Measurements from ENCODE around the gene PLEKHA7. TPM values are rescaled to one million over a fixed set of nuclear protein-coding genes. Genes with fewer than 3 reads are reported as not detected.

Gene PLEKHA7
- total RNA-seq, 1 experiment from 2014 or later = 57.6 TPM

DNA sequence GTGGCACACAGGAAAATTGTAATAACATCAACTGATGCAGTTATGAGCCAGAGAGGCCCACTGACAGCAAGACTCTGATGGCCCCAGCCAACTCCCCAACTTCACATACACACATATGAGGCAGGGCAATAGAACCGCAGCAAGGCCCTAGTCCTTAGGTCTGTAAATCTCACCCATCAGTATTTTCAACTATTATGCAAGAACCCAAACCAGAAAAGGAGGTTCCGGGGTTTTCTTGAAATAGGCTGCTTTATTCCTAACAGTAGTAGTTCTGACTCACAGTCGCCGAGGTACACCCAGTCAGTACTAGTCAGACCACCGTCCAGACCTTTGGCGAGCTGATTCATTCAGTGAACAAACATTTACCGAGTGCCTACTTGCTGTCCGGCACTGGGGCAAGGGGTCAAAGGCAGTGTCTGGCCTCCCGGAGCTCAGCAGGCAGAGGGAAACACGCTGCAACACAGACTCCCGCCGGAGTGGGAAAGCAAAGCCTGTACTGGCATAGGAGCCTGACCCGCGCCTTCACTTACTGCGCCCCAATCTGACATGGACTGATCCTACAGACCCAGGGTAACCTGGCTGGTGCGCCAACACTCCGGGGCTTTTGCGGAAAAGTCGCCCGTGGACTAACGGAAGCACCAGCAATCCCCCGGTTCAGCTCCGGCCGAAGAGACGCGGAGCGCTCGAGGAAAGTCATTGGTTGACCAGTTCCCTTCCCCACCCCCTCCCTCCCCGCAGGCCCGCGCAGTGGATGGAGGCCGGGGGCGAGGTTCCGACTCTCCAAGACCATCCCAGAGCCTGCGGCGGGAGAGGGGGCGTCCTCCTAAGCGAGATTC, 1.3 kb downstream of the PLEKHA7 start:
- peaks cover 16% of the 10 kb centered on the region for H3K4me1 ChIP-seq
- ChIA-PET POLR2A (no interaction called here), CTCF (interaction anchor here (1.0 kb wide), 1 partner anchor 67 kb away, joined by 4 read pairs; no protein-coding TSS in a partner anchor)
- H3K27me3 Mint-ChIP-seq (ENCODE audit: insufficient read depth, unreplicated experiment) = no peaks in the 10 kb centered on the region
- peak; percentile 45 to 69 for DNase-seq
- H3K4me3 ChIP-seq (ENCODE audit: low read depth, low read length) = peak overlapping the region; percentile 56
- no peak overlapping the region for H3K27ac Mint-ChIP-seq (ENCODE audit: unreplicated experiment)
- H3K36me3 ChIP-seq (ENCODE audit: control insufficient read depth, insufficient read depth, low read length) = no peaks in the 10 kb centered on the region
- H3K9me3 Mint-ChIP-seq (ENCODE audit: unreplicated experiment) = no peaks in the 10 kb centered on the region
- H3K36me3 Mint-ChIP-seq (ENCODE audit: insufficient read depth, unreplicated experiment) = peaks cover 10% of the 10 kb centered on the region
- TF ChIP-seq CTCF (IDR thresholded peaks at IDR 0.05; ENCODE audit: insufficient read depth in 1 of 2, low read depth in 1 of 2, low read length in 1 of 2, severe bottlenecking in 1 of 2, unreplicated experiment in 1 of 2) = no peak
- intact Hi-C loops (cut with micrococcal nuclease; ENCODE audit: unreplicated experiment) = loop anchor here (1.0 kb wide), 1 partner anchor 50 kb away; no protein-coding TSS in a partner anchor
- TSS peak; percentile 23 for BruUV-seq (replicated peaks)
- H3K4me3 Mint-ChIP-seq (ENCODE audit: unreplicated experiment) = no peak overlapping the region
- H3K27me3 ChIP-seq (replicated peaks; ENCODE audit: control insufficient read depth, insufficient read depth, low read length) = no peaks in the 10 kb centered on the region
- no peaks in the 10 kb centered on the region for H3K9me3 ChIP-seq
- H3K4me1 Mint-ChIP-seq (ENCODE audit: low read depth, unreplicated experiment) = peaks cover 8% of the 10 kb centered on the region

- BruUV-seq (replicated peaks) = no TSS peak
- POLR2A ChIA-PET = no interaction called here
- no peak for TF ChIP-seq CTCF (IDR thresholded peaks at IDR 0.05; ENCODE audit: insufficient read depth in 1 of 2, low read depth in 1 of 2, low read length in 1 of 2, severe bottlenecking in 1 of 2, unreplicated experiment in 1 of 2)
- Histone ChIP-seq H3K4me3 (ENCODE audit: low read depth, low read length) (no peak overlapping the region), H3K9me3 (no peaks in the 10 kb centered on the region), H3K27me3 (replicated peaks; ENCODE audit: control insufficient read depth, insufficient read depth, low read length) (no peaks in the 10 kb centered on the region), H3K4me1 (peaks cover 16% of the 10 kb centered on the region), H3K36me3 (ENCODE audit: control insufficient read depth, insufficient read depth, low read length) (no peaks in the 10 kb centered on the region)
- Mint-ChIP-seq H3K27ac (ENCODE audit: unreplicated experiment) (no peak overlapping the region), H3K9me3 (ENCODE audit: unreplicated experiment) (no peaks in the 10 kb centered on the region), H3K4me3 (ENCODE audit: unreplicated experiment) (no peak overlapping the region), H3K27me3 (ENCODE audit: insufficient read depth, unreplicated experiment) (no peaks in the 10 kb centered on the region), H3K4me1 (ENCODE audit: low read depth, unreplicated experiment) (peaks cover 8% of the 10 kb centered on the region), H3K36me3 (ENCODE audit: insufficient read depth, unreplicated experiment) (peaks cover 10% of the 10 kb centered on the region)
- CTCF ChIA-PET = interaction anchor here (0.5 to 1.0 kb wide), 2 partner anchors 25 to 66 kb away, joined by 3 to 4 read pairs; no protein-coding TSS in a partner anchor
- intact Hi-C loops (cut with micrococcal nuclease; ENCODE audit: unreplicated experiment) = no loop called here
- DNase-seq = no peak
Measured at GRCh38 chr11:17012179-17012578, 2.0 kb downstream of the PLEKHA7 start.

DNA sequence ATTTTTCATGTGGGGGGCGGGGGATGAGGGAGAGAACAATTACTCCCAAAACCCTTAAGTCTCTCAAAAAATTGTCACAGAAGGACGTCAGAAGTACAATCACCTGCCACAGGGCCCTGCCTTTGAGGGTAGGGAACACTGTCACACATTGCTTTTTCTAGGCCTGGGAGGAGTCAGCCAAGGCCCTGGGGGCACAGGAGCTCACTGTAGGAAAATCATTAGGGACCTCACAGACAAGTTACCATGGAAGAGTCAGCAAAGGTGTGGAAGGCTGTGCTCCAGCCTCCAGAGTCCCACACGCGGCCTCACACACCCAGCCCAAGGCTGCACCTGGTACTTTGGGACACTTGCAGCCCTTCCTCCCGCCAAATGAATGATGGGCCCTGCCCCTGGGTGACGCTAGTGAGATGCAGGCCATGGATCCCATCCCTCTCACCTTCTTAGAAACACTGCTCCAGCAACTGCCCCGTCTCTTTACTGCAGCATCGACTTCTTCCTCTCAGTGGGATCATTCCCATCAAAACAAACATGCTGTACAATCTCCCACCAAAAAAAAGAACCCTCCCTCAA, 3.3 kb downstream of the PLEKHA7 start:
- no peak overlapping the region for H3K4me3 ChIP-seq (ENCODE audit: low read depth, low read length)
- peaks cover 4% of the 10 kb centered on the region for H3K4me1 Mint-ChIP-seq (ENCODE audit: low read depth, unreplicated experiment)
- H3K36me3 ChIP-seq (ENCODE audit: control insufficient read depth, insufficient read depth, low read length) = no peaks in the 10 kb centered on the region
- intact Hi-C loops (cut with micrococcal nuclease; ENCODE audit: unreplicated experiment) = no loop called here
- H3K27ac Mint-ChIP-seq (ENCODE audit: unreplicated experiment) = no peak overlapping the region
- H3K27me3 Mint-ChIP-seq (ENCODE audit: insufficient read depth, unreplicated experiment) = no peaks in the 10 kb centered on the region
- POLR2A ChIA-PET = no interaction called here
- H3K4me3 Mint-ChIP-seq (ENCODE audit: unreplicated experiment) = no peak overlapping the region
- CTCF ChIA-PET = no interaction called here
- H3K36me3 Mint-ChIP-seq (ENCODE audit: insufficient read depth, unreplicated experiment) = peaks cover 10% of the 10 kb centered on the region
- no peaks in the 10 kb centered on the region for H3K27me3 ChIP-seq (replicated peaks; ENCODE audit: control insufficient read depth, insufficient read depth, low read length)
- no TSS peak for BruUV-seq (replicated peaks)
- TF ChIP-seq CTCF (IDR thresholded peaks at IDR 0.05; ENCODE audit: insufficient read depth in 1 of 2, low read depth in 1 of 2, low read length in 1 of 2, severe bottlenecking in 1 of 2, unreplicated experiment in 1 of 2) = no peak
- H3K9me3 ChIP-seq = no peaks in the 10 kb centered on the region; the same call in 1 of the 2 replicates
- DNase-seq = no peak
- peaks cover 15% of the 10 kb centered on the region for H3K4me1 ChIP-seq
- no peaks in the 10 kb centered on the region for H3K9me3 Mint-ChIP-seq (ENCODE audit: unreplicated experiment)

All from Caco-2 (cell line).